ENCODE measurements around the gene OSBPL3.

GRCh38 chr7:24797270-24797669 lies 182.7 kb downstream of the OSBPL3 start:
- TF ChIP-seq HIC1 (tag by site-specific recombination; IDR thresholded peaks at IDR 0.05) (no peak), SCRT1 (tag by site-specific recombination; IDR thresholded peaks at IDR 0.05; ENCODE audit: borderline replicate concordance) (no peak), CTCF (tag by site-specific recombination; IDR thresholded peaks at IDR 0.05) (no peak), ZNF148 (tag by site-specific recombination; IDR thresholded peaks at IDR 0.05; ENCODE audit: borderline replicate concordance) (no peak), ZNF791 (tag by site-specific recombination; IDR thresholded peaks at IDR 0.05) (no peak), ZNF701 (tag by site-specific recombination; IDR thresholded peaks at IDR 0.05) (no peak), ZNF600 (tag by site-specific recombination; IDR thresholded peaks at IDR 0.05) (no peak), ZBTB7A (tag by site-specific recombination; IDR thresholded peaks at IDR 0.05; ENCODE audit: low read depth) (no peak), ZNF585B (tag by site-specific recombination; IDR thresholded peaks at IDR 0.05) (no peak), ZNF530 (tag by site-specific recombination; IDR thresholded peaks at IDR 0.05; ENCODE audit: low read depth) (no peak), ZNF624 (tag by site-specific recombination; IDR thresholded peaks at IDR 0.05) (no peak), ZNF2 (tag by site-specific recombination; IDR thresholded peaks at IDR 0.05) (no peak), PATZ1 (tag by site-specific recombination; IDR thresholded peaks at IDR 0.05) (no peak), ZNF610 (tag by site-specific recombination; IDR thresholded peaks at IDR 0.05; ENCODE audit: borderline replicate concordance) (no peak)

All from HEK293 (cell line).